Ovary (tissue), 3 donors: ENCODE results near the gene SH3PXD2A.
"Not testable (repeated sequence)": the region's sequence is repeated elsewhere in the genome, so short reads cannot be mapped to it uniquely, and the experiment has no call there.

Experiments
- CTCF ChIP-seq, 3 donors: fragments of 450-650 bp in 2 of 3; fragments of 200-600 bp in 1 of 3; IDR thresholded peaks; one replicate each; pipeline versions ENCODE4 v1.5.1 to v1.8.0; 2016 to 2022; ENCODE audit warnings: antibody characterized with exemption in 3 of 3, mild to moderate bottlenecking in 1 of 3
- POLR2A ChIP-seq: fragments of 450-650 bp; IDR thresholded peaks from one replicate; pipeline ENCODE4 v1.6.1; 2017; ENCODE audit warnings: antibody characterized with exemption, mild to moderate bottlenecking, moderate library complexity
- donor health status: DM: no; HTN: no; CAD: no.

- not testable (repeated sequence) for TF ChIP-seq CTCF (IDR thresholded peaks at IDR 0.05); POLR2A
Measured at GRCh38 chr10:103813312-103813711, 42.1 kb downstream of the SH3PXD2A start.
